Measurements from ENCODE around the gene VAPA. TPM values are rescaled to one million over a fixed set of nuclear protein-coding genes. Genes with fewer than 3 reads are reported as not detected.

The VAPA gene
- total and polyA plus RNA-seq, 4 experiments from 2014 or later = 113 to 280 (median 161) TPM

DNA sequence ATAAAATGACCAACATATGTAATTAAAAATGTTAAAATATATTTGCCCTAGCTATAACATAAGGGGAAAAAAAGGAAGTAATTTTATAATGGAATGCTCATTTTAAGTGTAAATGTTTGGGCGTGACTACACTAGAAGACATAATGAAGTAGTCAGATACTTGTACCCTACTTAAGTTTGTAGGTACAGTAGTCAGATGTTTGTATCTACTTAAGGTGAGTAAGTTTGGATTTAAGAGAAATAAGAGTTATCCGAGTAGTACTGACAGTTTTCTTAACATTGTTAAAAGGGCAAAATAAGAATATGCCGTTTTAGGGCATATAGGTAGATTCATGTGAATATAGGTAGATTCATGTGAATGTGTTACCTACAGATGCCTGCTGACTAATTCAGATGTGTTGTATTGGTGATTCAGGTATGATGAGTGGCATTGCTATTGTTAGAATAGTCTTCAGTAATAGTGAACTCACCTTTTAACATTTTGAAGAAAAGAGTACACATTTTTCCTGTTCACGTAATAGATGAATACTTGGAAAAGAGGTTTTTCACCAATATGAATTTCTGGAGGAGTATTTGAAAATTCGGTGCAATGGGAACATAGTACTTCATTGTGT, 14.9 kb downstream of the VAPA start:
- H3K4me1 ChIP-seq (ENCODE audit: insufficient read depth, low read length) = peaks cover 84% of the 10 kb centered on the region
- intact Hi-C loops (cut with micrococcal nuclease) = no loop called here
- POLR2A ChIA-PET (ENCODE audit: partially characterized antibody) = interaction anchor here (1.2 kb wide), 1 partner anchor 15 kb away, joined by 5 read pairs; the partner anchor contains the start of gene VAPA
- H3K4me3 ChIP-seq (ENCODE audit: low read length in 2 of 2) = no peak overlapping the region
- Mint-ChIP-seq H3K27me3 (no peaks in the 10 kb centered on the region), H3K27ac (no peak overlapping the region), H3K36me3 (peaks cover 14 to 23% of the 10 kb centered on the region in 2 donors), H3K4me1 (peaks cover 48 to 72% (median 60%) of the 10 kb centered on the region in 4 donors), H3K4me3 (peak overlapping the region in 2 of 8 donors; percentile 19 to 40), H3K9me3 (no peaks in the 10 kb centered on the region)
- CTCF ChIA-PET (ENCODE audit: partially characterized antibody) = no interaction called here
- no peaks in the 10 kb centered on the region for H3K9me3 ChIP-seq (ENCODE audit: control insufficient read depth in 1 of 2, low read length in 2 of 2)
- H3K27me3 ChIP-seq (ENCODE audit: insufficient read depth, low read length) = no peaks in the 10 kb centered on the region
- no peak overlapping the region for H3K27ac ChIP-seq (ENCODE audit: low read depth, low read length)
- no peak for DNase-seq
- H3K36me3 ChIP-seq (ENCODE audit: insufficient read depth, low read length) = peaks cover 8% of the 10 kb centered on the region

DNA sequence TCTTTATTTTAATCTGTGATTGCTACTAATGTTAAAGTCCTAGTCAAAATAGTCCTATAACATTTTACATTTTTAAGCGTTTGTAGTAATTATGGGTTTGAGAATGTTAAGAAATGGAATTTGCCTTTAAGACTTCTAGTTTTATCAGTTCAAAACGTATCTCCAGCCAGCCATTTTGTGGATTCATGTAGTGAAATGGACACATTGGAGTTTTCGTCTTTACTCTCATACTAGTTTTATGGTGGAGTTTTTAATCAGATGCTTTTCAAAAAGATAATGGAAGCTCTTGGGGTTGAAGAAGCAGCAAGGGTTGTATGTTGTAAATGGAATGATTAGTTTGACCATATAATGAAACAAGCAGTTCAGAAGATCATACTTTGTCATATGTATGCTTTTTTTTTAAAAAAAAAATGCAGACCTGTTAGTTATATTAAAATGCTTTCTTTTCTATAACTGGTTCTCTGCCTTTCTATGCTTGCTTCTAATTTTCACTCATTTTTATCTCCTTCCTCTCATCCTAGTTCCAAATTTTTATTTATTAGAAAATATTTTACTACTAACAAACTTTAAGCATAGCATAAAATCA, 16.6 kb downstream of the VAPA start:
- Mint-ChIP-seq H3K27me3 (no peaks in the 10 kb centered on the region), H3K4me1 (peaks cover 40 to 65% (median 50%) of the 10 kb centered on the region in 4 donors), H3K4me3 (no peak overlapping the region), H3K36me3 (peaks cover 18 to 35% of the 10 kb centered on the region in 2 donors), H3K27ac (peak overlapping the region in 2 of 7 donors; percentile 57 to 59), H3K9me3 (no peaks in the 10 kb centered on the region)
- intact Hi-C loops (cut with micrococcal nuclease) = no loop called here
- CTCF ChIA-PET (ENCODE audit: partially characterized antibody) = no interaction called here
- no peak overlapping the region for H3K4me3 ChIP-seq (ENCODE audit: low read length in 2 of 2)
- peaks cover 67% of the 10 kb centered on the region for H3K4me1 ChIP-seq (ENCODE audit: insufficient read depth, low read length)
- H3K27ac ChIP-seq (ENCODE audit: low read depth, low read length) = no peak overlapping the region
- POLR2A ChIA-PET (ENCODE audit: partially characterized antibody) = no interaction called here
- H3K9me3 ChIP-seq (ENCODE audit: control insufficient read depth in 1 of 2, low read length in 2 of 2) = no peaks in the 10 kb centered on the region
- no peak for DNase-seq
- H3K27me3 ChIP-seq (ENCODE audit: insufficient read depth, low read length) = no peaks in the 10 kb centered on the region
- H3K36me3 ChIP-seq (ENCODE audit: insufficient read depth, low read length) = peaks cover 12% of the 10 kb centered on the region

DNA sequence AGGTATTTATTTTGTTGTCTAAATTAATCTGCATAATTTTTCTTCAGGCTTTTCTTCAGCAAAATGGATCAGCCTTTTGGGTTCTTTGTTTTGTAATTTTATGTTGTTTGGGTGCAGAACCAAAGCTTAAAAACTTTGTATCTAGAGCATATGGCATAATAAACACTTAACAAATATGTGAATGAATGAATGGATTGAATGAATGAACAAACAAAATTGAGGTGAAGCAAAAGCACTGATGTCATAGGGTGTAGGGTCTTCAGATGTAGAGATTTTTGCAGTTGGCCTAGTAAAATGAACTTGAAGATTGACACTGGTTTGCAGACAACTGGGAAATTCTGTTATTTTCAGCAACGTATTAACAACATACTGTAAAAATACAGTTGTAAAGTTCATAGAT, 17.3 kb downstream of the VAPA start:
- CTCF ChIA-PET (ENCODE audit: partially characterized antibody) = no interaction called here
- POLR2A ChIA-PET (ENCODE audit: partially characterized antibody) = no interaction called here

DNA sequence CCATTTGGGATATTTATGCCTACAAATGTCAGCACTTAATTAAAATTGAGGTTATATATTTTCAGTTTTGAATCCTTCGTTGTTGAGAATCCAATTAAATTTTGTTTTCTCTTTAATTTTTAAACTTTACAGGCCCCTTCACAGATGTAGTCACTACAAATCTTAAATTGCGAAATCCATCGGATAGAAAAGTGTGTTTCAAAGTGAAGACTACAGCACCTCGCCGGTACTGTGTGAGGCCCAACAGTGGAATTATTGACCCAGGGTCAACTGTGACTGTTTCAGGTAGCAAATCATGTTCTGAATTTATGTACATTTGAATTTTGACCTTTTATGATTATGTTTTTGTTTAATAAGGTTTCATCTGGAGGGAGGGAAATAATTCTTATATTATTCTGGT, 17.9 kb downstream of the VAPA start:
- H3K36me3 Mint-ChIP-seq = peaks cover 22 to 41% of the 10 kb centered on the region in 2 donors
- peaks cover 20% of the 10 kb centered on the region for H3K36me3 ChIP-seq (ENCODE audit: insufficient read depth, low read length)
- H3K27ac Mint-ChIP-seq = peak overlapping the region in 2 of 7 donors; percentile 8 to 17
- no peaks in the 10 kb centered on the region for H3K9me3 Mint-ChIP-seq
- CTCF ChIA-PET (ENCODE audit: partially characterized antibody) = no interaction called here
- POLR2A ChIA-PET (ENCODE audit: partially characterized antibody) = no interaction called here
- H3K9me3 ChIP-seq (ENCODE audit: control insufficient read depth in 1 of 2, low read length in 2 of 2) = no peaks in the 10 kb centered on the region
- no peaks in the 10 kb centered on the region for H3K27me3 ChIP-seq (ENCODE audit: insufficient read depth, low read length)
- intact Hi-C loops (cut with micrococcal nuclease) = no loop called here
- no peak overlapping the region for H3K4me3 ChIP-seq (ENCODE audit: low read length in 2 of 2)
- H3K4me1 Mint-ChIP-seq = peaks cover 35 to 52% (median 41%) of the 10 kb centered on the region in 4 donors
- no peak overlapping the region for H3K4me3 Mint-ChIP-seq
- H3K27ac ChIP-seq (ENCODE audit: low read depth, low read length) = no peak overlapping the region
- peaks cover 55% of the 10 kb centered on the region for H3K4me1 ChIP-seq (ENCODE audit: insufficient read depth, low read length)
- no peaks in the 10 kb centered on the region for H3K27me3 Mint-ChIP-seq
- DNase-seq = no peak

More for the DNA sequence above, 17.3 kb downstream of the VAPA start:
- no peak overlapping the region for H3K27ac Mint-ChIP-seq
- no peaks in the 10 kb centered on the region for H3K9me3 Mint-ChIP-seq
- no peaks in the 10 kb centered on the region for H3K27me3 Mint-ChIP-seq
- Histone ChIP-seq H3K4me3 (ENCODE audit: low read length in 2 of 2) (no peak overlapping the region), H3K9me3 (ENCODE audit: control insufficient read depth in 1 of 2, low read length in 2 of 2) (no peaks in the 10 kb centered on the region), H3K4me1 (ENCODE audit: insufficient read depth, low read length) (peaks cover 60% of the 10 kb centered on the region), H3K27ac (ENCODE audit: low read depth, low read length) (no peak overlapping the region), H3K27me3 (ENCODE audit: insufficient read depth, low read length) (no peaks in the 10 kb centered on the region), H3K36me3 (ENCODE audit: insufficient read depth, low read length) (peaks cover 17% of the 10 kb centered on the region)
- peaks cover 40 to 57% (median 46%) of the 10 kb centered on the region in 4 donors for H3K4me1 Mint-ChIP-seq
- no peak for DNase-seq
- peak overlapping the region in 1 of 8 donors; percentile 11 for H3K4me3 Mint-ChIP-seq
- peaks cover 18 to 36% of the 10 kb centered on the region in 2 donors for H3K36me3 Mint-ChIP-seq
- intact Hi-C loops (cut with micrococcal nuclease) = no loop called here

DNA sequence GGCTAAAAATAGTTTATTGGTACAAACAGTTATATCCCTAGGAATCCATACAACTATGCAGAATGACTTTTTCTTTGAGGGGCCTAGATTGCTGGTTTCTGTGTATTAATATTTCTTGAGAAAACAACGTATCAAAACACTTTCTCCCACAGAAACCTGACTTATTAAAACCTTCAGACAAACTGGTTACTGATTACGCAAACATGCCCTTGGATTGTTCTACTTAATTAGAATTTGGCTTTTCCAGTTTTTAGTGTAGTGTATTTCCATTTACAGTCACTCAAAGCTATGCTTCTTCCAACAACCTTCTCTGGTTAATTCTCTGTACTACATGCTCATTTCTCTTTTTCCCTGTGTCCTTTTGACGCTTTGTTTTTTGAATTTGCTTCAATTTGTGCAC, 20.0 kb downstream of the VAPA start:
- ChIA-PET POLR2A (ENCODE audit: partially characterized antibody) (no interaction called here), CTCF (ENCODE audit: partially characterized antibody) (interaction anchor here (0.6 kb wide), 1 partner anchor 1593 kb away, joined by 4 read pairs; no protein-coding TSS in a partner anchor)
- peaks cover 21 to 30% (median 25%) of the 10 kb centered on the region in 4 donors for H3K4me1 Mint-ChIP-seq
- no peak overlapping the region for H3K4me3 Mint-ChIP-seq
- no peak for DNase-seq
- H3K9me3 Mint-ChIP-seq = no peaks in the 10 kb centered on the region
- Histone ChIP-seq H3K4me3 (ENCODE audit: low read length in 2 of 2) (no peak overlapping the region), H3K27ac (ENCODE audit: low read depth, low read length) (no peak overlapping the region), H3K4me1 (ENCODE audit: insufficient read depth, low read length) (peaks cover 33% of the 10 kb centered on the region), H3K9me3 (ENCODE audit: control insufficient read depth in 1 of 2, low read length in 2 of 2) (no peaks in the 10 kb centered on the region), H3K36me3 (ENCODE audit: insufficient read depth, low read length) (peaks cover 37% of the 10 kb centered on the region), H3K27me3 (ENCODE audit: insufficient read depth, low read length) (no peaks in the 10 kb centered on the region)
- no peak overlapping the region for H3K27ac Mint-ChIP-seq
- intact Hi-C loops (cut with micrococcal nuclease) = no loop called here
- H3K36me3 Mint-ChIP-seq = peaks cover 29 to 58% of the 10 kb centered on the region in 2 donors
- no peaks in the 10 kb centered on the region for H3K27me3 Mint-ChIP-seq

DNA sequence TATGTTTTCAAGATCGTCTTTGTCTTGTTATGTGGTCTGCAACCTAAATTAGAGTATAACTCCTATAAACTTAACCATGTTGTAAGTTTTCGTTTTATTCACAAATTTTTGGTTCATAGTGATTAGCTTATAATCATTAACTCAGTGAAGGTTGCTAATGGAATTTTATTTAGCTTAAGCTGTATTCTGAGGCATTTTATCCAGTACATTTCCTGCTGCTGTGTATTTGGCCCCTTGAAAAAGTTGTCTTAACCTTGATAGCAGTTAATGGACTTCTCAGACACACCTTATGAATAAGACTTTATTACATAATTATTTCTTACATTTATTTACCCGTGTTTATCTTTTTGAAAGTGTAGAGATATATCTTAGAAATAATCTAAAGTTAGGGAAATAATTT, 20.5 kb downstream of the VAPA start:
- Histone ChIP-seq H3K27ac (ENCODE audit: low read depth, low read length) (no peak overlapping the region), H3K36me3 (ENCODE audit: insufficient read depth, low read length) (peaks cover 37% of the 10 kb centered on the region), H3K9me3 (ENCODE audit: control insufficient read depth in 1 of 2, low read length in 2 of 2) (no peaks in the 10 kb centered on the region), H3K4me3 (ENCODE audit: low read length in 2 of 2) (no peak overlapping the region), H3K4me1 (ENCODE audit: insufficient read depth, low read length) (peaks cover 29% of the 10 kb centered on the region), H3K27me3 (ENCODE audit: insufficient read depth, low read length) (no peaks in the 10 kb centered on the region)
- H3K27ac Mint-ChIP-seq = no peak overlapping the region
- H3K27me3 Mint-ChIP-seq = no peaks in the 10 kb centered on the region
- H3K4me1 Mint-ChIP-seq = peaks cover 16 to 26% (median 21%) of the 10 kb centered on the region in 4 donors
- ChIA-PET CTCF (ENCODE audit: partially characterized antibody) (interaction anchor here (0.6 kb wide), 1 partner anchor 1592 kb away, joined by 4 read pairs; no protein-coding TSS in a partner anchor), POLR2A (ENCODE audit: partially characterized antibody) (no interaction called here)
- H3K9me3 Mint-ChIP-seq = no peaks in the 10 kb centered on the region
- no peak for DNase-seq
- no peak overlapping the region for H3K4me3 Mint-ChIP-seq
- H3K36me3 Mint-ChIP-seq = peaks cover 29 to 60% of the 10 kb centered on the region in 2 donors
- intact Hi-C loops (cut with micrococcal nuclease) = no loop called here

DNA sequence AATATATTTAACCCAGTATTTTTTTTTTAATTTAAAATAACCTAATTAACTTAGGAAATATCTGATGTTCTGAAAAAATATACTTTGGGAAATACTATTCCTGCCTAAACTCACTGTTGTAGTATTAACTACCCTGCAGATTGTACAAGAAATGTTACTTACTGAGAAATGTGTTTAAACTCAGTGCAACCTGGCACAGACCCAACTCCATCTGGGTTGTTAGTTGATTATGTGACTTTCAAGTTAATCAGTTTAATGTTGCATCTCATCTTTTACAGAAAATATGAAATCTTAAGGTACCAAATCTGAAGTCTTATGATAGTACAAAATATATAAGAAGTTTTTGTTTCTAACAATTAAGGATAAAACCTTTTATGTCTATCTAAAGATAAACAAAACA, 27.3 kb downstream of the VAPA start:
- H3K36me3 ChIP-seq (ENCODE audit: insufficient read depth, low read length) = peaks cover 45% of the 10 kb centered on the region
- CTCF ChIA-PET (ENCODE audit: partially characterized antibody) = interaction anchor here (1.5 kb wide), 1 partner anchor 10 kb away, joined by 5 read pairs; no protein-coding TSS in a partner anchor
- no peaks in the 10 kb centered on the region for H3K27me3 ChIP-seq (ENCODE audit: insufficient read depth, low read length)
- Mint-ChIP-seq H3K27ac (no peak overlapping the region), H3K27me3 (no peaks in the 10 kb centered on the region), H3K9me3 (no peaks in the 10 kb centered on the region), H3K4me1 (peaks cover 0 to 10% (median 5%) of the 10 kb centered on the region in 4 donors), H3K4me3 (no peak overlapping the region), H3K36me3 (peaks cover 48 to 66% of the 10 kb centered on the region in 2 donors)
- no peak for DNase-seq
- intact Hi-C loops (cut with micrococcal nuclease) = no loop called here
- H3K27ac ChIP-seq (ENCODE audit: low read depth, low read length) = no peak overlapping the region
- no peaks in the 10 kb centered on the region for H3K9me3 ChIP-seq (ENCODE audit: control insufficient read depth in 1 of 2, low read length in 2 of 2)
- no peak overlapping the region for H3K4me3 ChIP-seq (ENCODE audit: low read length in 2 of 2)
- no peaks in the 10 kb centered on the region for H3K4me1 ChIP-seq (ENCODE audit: insufficient read depth, low read length)
- POLR2A ChIA-PET (ENCODE audit: partially characterized antibody) = no interaction called here
